GM21825 (cell line): ENCODE data around the gene PFKL.

ENCODE experiments used
- ATAC-seq: cut with Tn5 transposase; IDR thresholded peaks from one replicate; pipeline ENCODE4 v1.9.1; 2021; ENCODE audit warnings: mild to moderate bottlenecking, moderate library complexity; ENCODE audit not compliant: unreplicated experiment

Gene PFKL

DNA sequence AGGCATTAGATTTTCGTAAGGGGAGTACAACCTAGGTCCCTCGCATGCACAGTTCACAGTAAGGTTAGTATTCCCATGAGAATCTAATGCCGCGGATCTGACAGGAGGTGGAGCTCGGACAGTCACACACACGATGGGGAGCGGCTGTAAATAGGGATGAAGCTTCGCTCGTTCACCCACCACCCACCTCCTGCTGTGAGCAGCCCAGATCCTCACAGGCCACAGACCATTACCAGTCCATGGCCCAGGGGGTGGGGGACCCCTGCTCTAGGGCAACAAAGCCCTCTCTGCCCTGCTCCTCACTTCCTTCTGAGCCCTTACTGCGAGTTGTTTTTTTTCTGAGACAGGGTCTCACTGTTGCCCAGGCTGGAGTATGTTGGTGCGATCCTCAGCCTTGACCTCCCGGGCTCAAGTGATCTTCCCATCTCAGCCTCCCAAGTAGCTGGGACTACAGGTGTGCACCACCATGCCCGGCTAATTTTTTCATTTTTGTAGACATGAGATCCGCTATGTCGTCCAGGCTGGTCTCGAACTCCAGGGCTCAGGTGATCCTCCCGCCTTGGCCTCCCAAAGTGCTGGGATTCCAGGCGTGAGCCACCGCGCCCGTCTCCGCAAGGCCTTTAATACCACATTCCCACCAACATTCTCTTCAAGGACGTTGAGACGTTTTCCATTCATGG is 74.9 kb downstream of the PFKL start:
- ATAC-seq: no peak

DNA sequence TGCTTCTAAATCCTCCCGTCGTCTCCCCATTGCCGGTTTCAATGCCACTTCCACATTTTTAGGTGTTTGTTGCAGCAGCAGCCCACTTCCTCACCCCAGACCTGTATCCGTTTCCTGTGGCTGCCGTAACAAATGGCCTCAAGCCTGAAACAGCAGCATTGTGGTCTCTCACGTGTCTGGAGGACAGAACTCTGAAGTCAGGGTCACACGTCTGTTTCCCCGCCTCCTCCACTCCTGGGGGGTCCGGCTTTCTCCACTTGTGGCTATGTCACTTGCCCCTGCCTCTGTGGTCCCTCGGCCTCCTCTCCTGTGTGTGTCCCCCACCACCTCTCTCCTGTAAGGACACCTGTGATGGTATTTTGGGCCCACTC is 75.4 kb downstream of the PFKL start:
- no peak for ATAC-seq

- no peak for ATAC-seq
These were observed 75.9 kb downstream of the PFKL start for GRCh38 chr21:44375761-44376241.

DNA sequence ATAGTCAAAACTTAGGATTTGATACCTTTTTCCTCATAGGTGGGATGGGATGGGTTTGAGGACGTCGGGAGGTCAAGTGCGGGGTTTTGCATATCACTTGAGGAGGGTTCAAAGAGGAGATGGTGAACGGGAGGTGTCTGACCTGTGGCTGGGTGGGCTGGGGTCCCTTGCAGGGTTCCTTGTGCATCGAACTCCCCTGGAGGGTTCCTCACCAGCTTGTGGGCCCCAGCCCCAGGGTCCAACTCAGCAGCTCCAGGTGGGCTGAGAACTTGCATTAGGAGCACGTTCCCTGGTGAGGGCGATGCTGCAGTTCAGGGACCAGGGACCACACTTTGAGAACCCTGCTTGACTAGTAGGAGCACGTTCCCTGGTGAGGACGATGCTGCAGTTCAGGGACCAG is 76.8 kb downstream of the PFKL start:
- ATAC-seq: no peak
